ENCODE results near the gene USP17L18. TPM values are rescaled to one million over a fixed set of nuclear protein-coding genes. Genes with fewer than 3 reads are reported as not detected.
"Not testable (repeated sequence)": the region's sequence is repeated elsewhere in the genome, so short reads cannot be mapped to it uniquely, and the experiment has no call there.

Gene USP17L18
- total and polyA plus RNA-seq, 9 of the 15 experiments (the other 6 are each of a cell fraction or from before 2014, with no cell fraction given) = not detected

DNA sequence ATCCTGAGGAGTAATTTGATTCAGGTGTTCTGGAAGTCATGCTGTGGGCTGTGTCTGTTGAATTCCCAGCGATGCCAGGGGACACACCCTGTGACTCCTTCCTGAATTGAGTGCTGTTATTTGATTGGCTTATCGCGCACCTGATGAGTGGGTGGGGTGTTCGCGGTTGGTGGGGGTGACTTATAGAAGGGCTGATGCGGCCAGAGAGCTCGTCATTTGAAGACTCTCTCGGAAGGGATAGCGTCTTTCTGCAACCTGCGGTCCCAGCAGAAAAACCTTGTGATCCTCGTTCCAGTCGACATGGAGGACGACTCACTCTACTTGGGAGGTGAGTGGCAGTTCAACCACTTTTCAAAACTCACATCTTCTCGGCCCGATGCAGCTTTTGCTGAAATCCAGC, 9.4 kb downstream of the USP17L18 start, which contains the start of gene USP17L20:
Gene USP17L20 (plus strand): TSS at position 301 of the 400 bp plus-strand sequence. CDS start 0 bp downstream, at position 301.
- H3K79me2 ChIP-seq (ENCODE audit: control insufficient read depth, insufficient read depth, low read length); POLR2A ChIA-PET; H3K4me2 ChIP-seq (ENCODE audit: insufficient read depth, low read length); CTCF ChIA-PET (ENCODE audit: low intra/inter-chr PET ratio); H3K4me3 ChIP-seq; H3K27ac ChIP-seq (ENCODE audit: extremely low read depth, low read depth, low read length); FAIRE-seq; H2AFZ ChIP-seq (ENCODE audit: low read depth, low read length); H3K36me3 ChIP-seq (ENCODE audit: control insufficient read depth, insufficient read depth, low read length); DNase-seq (ENCODE audit: extremely low read depth in 1 of 4, low spot score in 3 of 4); H3K9me3 ChIP-seq (replicated peaks; ENCODE audit: control insufficient read depth, insufficient read depth, low read depth, low read length); intact Hi-C loops (cut with micrococcal nuclease); H3K27me3 ChIP-seq (ENCODE audit: control insufficient read depth in 2 of 2, insufficient read depth in 2 of 2, low read length in 2 of 2); H3K9me1 ChIP-seq (ENCODE audit: control insufficient read depth, insufficient read depth, low read length); H3K4me1 ChIP-seq (replicated peaks in 1 of 2; ENCODE audit: control insufficient read depth in 2 of 2, insufficient read depth in 2 of 2, low read length in 2 of 2); ATAC-seq; H3K9ac ChIP-seq (ENCODE audit: insufficient read depth in 1 of 2, low read depth in 2 of 2, low read length in 2 of 2); H4K20me1 ChIP-seq (replicated peaks; ENCODE audit: control insufficient read depth, insufficient read depth, low read length); BruUV-seq (replicated peaks): not testable (repeated sequence)
- in situ Hi-C loops (cut with MboI) = loop anchor here (25.0 kb wide), 1 partner anchor 271 kb away; no protein-coding TSS in a partner anchor
- no CpG with 5 or more reads among the region's 15 CpGs for WGBS (ENCODE audit: insufficient coverage, low coverage, missing lambda C conversion rate)

DNA sequence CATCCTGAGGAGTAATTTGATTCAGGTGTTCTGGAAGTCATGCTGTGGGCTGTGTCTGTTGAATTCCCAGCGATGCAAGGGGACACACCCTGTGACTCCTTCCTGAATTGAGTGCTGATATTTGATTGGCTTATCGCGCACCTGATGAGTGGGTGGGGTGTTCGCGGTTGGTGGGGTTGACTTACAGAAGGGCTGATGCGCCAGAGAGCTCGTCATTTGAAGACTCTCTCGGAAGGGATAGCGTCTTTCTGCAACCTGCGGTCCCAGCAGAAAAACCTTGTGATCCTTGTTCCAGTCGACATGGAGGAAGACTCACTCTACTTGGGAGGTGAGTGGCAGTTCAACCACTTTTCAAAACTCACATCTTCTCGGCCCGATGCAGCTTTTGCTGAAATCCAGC, 14.1 kb downstream of the USP17L18 start, which contains the start of gene USP17L21:
Gene USP17L21 (plus strand): TSS at position 301 of the 400 bp plus-strand sequence. CDS start 0 bp downstream, at position 301.
- H3K9ac ChIP-seq (ENCODE audit: insufficient read depth in 1 of 2, low read depth in 2 of 2, low read length in 2 of 2); H3K9me3 ChIP-seq (replicated peaks; ENCODE audit: control insufficient read depth, insufficient read depth, low read depth, low read length); H3K27me3 ChIP-seq (ENCODE audit: control insufficient read depth in 2 of 2, insufficient read depth in 2 of 2, low read length in 2 of 2); H3K9me1 ChIP-seq (ENCODE audit: control insufficient read depth, insufficient read depth, low read length); H3K79me2 ChIP-seq (ENCODE audit: control insufficient read depth, insufficient read depth, low read length); DNase-seq (ENCODE audit: extremely low read depth in 1 of 4, low spot score in 3 of 4); H3K4me1 ChIP-seq (replicated peaks in 1 of 2; ENCODE audit: control insufficient read depth in 2 of 2, insufficient read depth in 2 of 2, low read length in 2 of 2); ATAC-seq; H3K4me3 ChIP-seq; FAIRE-seq; H3K27ac ChIP-seq (ENCODE audit: extremely low read depth, low read depth, low read length); H2AFZ ChIP-seq (ENCODE audit: low read depth, low read length); BruUV-seq (replicated peaks); CTCF ChIA-PET (ENCODE audit: low intra/inter-chr PET ratio); H3K36me3 ChIP-seq (ENCODE audit: control insufficient read depth, insufficient read depth, low read length); intact Hi-C loops (cut with micrococcal nuclease); H3K4me2 ChIP-seq (ENCODE audit: insufficient read depth, low read length); H4K20me1 ChIP-seq (replicated peaks; ENCODE audit: control insufficient read depth, insufficient read depth, low read length); POLR2A ChIA-PET: not testable (repeated sequence)
- in situ Hi-C loops (cut with MboI) = loop anchor here (25.0 kb wide), 1 partner anchor 275 kb away; no protein-coding TSS in a partner anchor
- WGBS (ENCODE audit: insufficient coverage, low coverage, missing lambda C conversion rate) = no CpG with 5 or more reads among the region's 13 CpGs

DNA sequence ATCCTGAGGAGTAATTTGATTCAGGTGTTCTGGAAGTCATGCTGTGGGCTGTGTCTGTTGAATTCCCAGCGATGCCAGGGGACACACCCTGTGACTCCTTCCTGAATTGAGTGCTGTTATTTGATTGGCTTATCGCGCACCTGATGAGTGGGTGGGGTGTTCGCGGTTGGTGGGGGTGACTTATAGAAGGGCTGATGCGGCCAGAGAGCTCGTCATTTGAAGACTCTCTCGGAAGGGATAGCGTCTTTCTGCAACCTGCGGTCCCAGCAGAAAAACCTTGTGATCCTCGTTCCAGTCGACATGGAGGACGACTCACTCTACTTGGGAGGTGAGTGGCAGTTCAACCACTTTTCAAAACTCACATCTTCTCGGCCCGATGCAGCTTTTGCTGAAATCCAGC, 18.9 kb downstream of the USP17L18 start, which contains the start of gene USP17L22:
Gene USP17L22 (plus strand): TSS at position 301 of the 400 bp plus-strand sequence. CDS start 0 bp downstream, at position 301.
- H3K9me3 ChIP-seq (replicated peaks; ENCODE audit: control insufficient read depth, insufficient read depth, low read depth, low read length); H4K20me1 ChIP-seq (replicated peaks; ENCODE audit: control insufficient read depth, insufficient read depth, low read length); H3K9ac ChIP-seq (ENCODE audit: insufficient read depth in 1 of 2, low read depth in 2 of 2, low read length in 2 of 2); H3K27ac ChIP-seq (ENCODE audit: extremely low read depth, low read depth, low read length); H3K4me1 ChIP-seq (replicated peaks in 1 of 2; ENCODE audit: control insufficient read depth in 2 of 2, insufficient read depth in 2 of 2, low read length in 2 of 2); H3K79me2 ChIP-seq (ENCODE audit: control insufficient read depth, insufficient read depth, low read length); ATAC-seq; BruUV-seq (replicated peaks); CTCF ChIA-PET (ENCODE audit: low intra/inter-chr PET ratio); H3K9me1 ChIP-seq (ENCODE audit: control insufficient read depth, insufficient read depth, low read length); POLR2A ChIA-PET; DNase-seq (ENCODE audit: extremely low read depth in 1 of 4, low spot score in 3 of 4); H3K4me3 ChIP-seq; FAIRE-seq; H3K4me2 ChIP-seq (ENCODE audit: insufficient read depth, low read length); intact Hi-C loops (cut with micrococcal nuclease); H2AFZ ChIP-seq (ENCODE audit: low read depth, low read length); H3K27me3 ChIP-seq (ENCODE audit: control insufficient read depth in 2 of 2, insufficient read depth in 2 of 2, low read length in 2 of 2); H3K36me3 ChIP-seq (ENCODE audit: control insufficient read depth, insufficient read depth, low read length): not testable (repeated sequence)
- WGBS (ENCODE audit: insufficient coverage, low coverage, missing lambda C conversion rate) = no CpG with 5 or more reads among the region's 15 CpGs
- in situ Hi-C loops (cut with MboI) = loop anchor here (25.0 kb wide), 1 partner anchor 280 kb away; no protein-coding TSS in a partner anchor

DNA sequence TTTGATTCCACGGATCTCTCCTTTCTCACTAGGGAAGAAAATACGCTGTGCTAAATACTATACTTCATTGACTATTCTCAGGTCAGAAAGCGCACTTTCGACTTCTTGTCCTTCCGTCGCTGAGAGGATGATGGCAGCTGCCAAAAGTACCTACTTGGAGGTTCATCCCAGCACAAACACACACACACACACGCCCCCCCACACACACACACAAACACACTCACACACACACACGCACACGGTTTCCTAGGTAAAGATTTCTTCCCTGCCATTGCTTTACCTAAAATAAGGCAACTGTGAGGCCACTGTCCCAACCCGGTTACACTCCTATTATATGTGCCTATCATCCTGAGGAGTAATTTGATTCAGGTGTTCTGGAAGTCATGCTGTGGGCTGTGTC, 23.3 kb downstream of the USP17L18 start:
- intact Hi-C loops (cut with micrococcal nuclease); H3K9ac ChIP-seq (ENCODE audit: insufficient read depth in 1 of 2, low read depth in 2 of 2, low read length in 2 of 2); BruUV-seq (replicated peaks); H4K20me1 ChIP-seq (replicated peaks; ENCODE audit: control insufficient read depth, insufficient read depth, low read length); ATAC-seq; H3K4me3 ChIP-seq; H3K9me3 ChIP-seq (replicated peaks; ENCODE audit: control insufficient read depth, insufficient read depth, low read depth, low read length); CTCF ChIA-PET (ENCODE audit: low intra/inter-chr PET ratio); H3K9me1 ChIP-seq (ENCODE audit: control insufficient read depth, insufficient read depth, low read length); H3K4me1 ChIP-seq (replicated peaks in 1 of 2; ENCODE audit: control insufficient read depth in 2 of 2, insufficient read depth in 2 of 2, low read length in 2 of 2); H3K79me2 ChIP-seq (ENCODE audit: control insufficient read depth, insufficient read depth, low read length); DNase-seq (ENCODE audit: extremely low read depth in 1 of 4, low spot score in 3 of 4); FAIRE-seq; H3K27me3 ChIP-seq (ENCODE audit: control insufficient read depth in 2 of 2, insufficient read depth in 2 of 2, low read length in 2 of 2); H3K36me3 ChIP-seq (ENCODE audit: control insufficient read depth, insufficient read depth, low read length); H3K4me2 ChIP-seq (ENCODE audit: insufficient read depth, low read length); H3K27ac ChIP-seq (ENCODE audit: extremely low read depth, low read depth, low read length); H2AFZ ChIP-seq (ENCODE audit: low read depth, low read length); POLR2A ChIA-PET: not testable (repeated sequence)
- WGBS (ENCODE audit: insufficient coverage, low coverage, missing lambda C conversion rate) = 0% methylated on average over 5 of the region's 10 CpGs
- in situ Hi-C loops (cut with MboI) = loop anchor here (25.0 kb wide), 1 partner anchor 284 kb away; no protein-coding TSS in a partner anchor

All from K562 (cell line).